Stomach (tissue), 9 donors: Measurements from ENCODE around the gene MOK. TPM values are rescaled to one million over a fixed set of nuclear protein-coding genes. Genes with fewer than 3 reads are reported as not detected.
A peak's percentile ranks its signal among the peaks of the same experiment; 100 is the strongest.

Source experiments
- DNase-seq, 2 donors: peaks; one replicate each; pipeline versions ENCODE4 v3.0.0 to v3.0.0-alpha.2; 2013 to 2019
- H3K27ac ChIP-seq, 5 donors: fragments of 200-600 bp in 4 of 5; sonication (generic) in 4 of 5; one replicate each; pipeline ENCODE4 v1.5.1; 2013 to 2019; ENCODE audit warnings: mild to moderate bottlenecking in 1 of 5, moderate library complexity in 1 of 5
- H3K27me3 ChIP-seq, 3 donors: fragments of 200-600 bp; sonication (generic); one replicate each; pipeline ENCODE4 v1.5.1; 2017 to 2019; ENCODE audit warnings: mixed run types in 1 of 3
- H3K36me3 ChIP-seq, 4 donors: fragments of 200-600 bp; sonication (generic); 1 replicate in 3 of 4; 2 replicates in 1 of 4; pipeline ENCODE4 v1.5.1; 2016 to 2019
- H3K4me1 ChIP-seq, 4 donors: fragments of 200-600 bp; sonication (generic); one replicate each; pipeline ENCODE4 v1.5.1; 2016 to 2019
- H3K4me3 ChIP-seq, 4 donors: fragments of 200-600 bp; sonication (generic) in 3 of 4; one replicate each; pipeline ENCODE4 v1.5.1; 2016 to 2019; ENCODE audit warnings: mild to moderate bottlenecking in 1 of 4
- H3K9me3 ChIP-seq, 4 donors: fragments of 200-600 bp; sonication (generic); one replicate each; pipeline ENCODE4 v1.5.1; 2016 to 2019
- EP300 ChIP-seq: sonication (generic); formaldehyde crosslinking; IDR thresholded peaks from one replicate; pipeline ENCODE4 v1.6.1; 2017; ENCODE audit warnings: antibody characterized with exemption
- POLR2A ChIP-seq, 4 donors: fragments of 450-650 bp; IDR thresholded peaks; one replicate each; pipeline ENCODE4 v1.6.1; 2016; ENCODE audit warnings: antibody characterized with exemption in 4 of 4, control low read depth in 2 of 4, mild to moderate bottlenecking in 1 of 4, moderate library complexity in 1 of 4
- POLR2AphosphoS5 ChIP-seq, 3 donors: sonication (generic); formaldehyde crosslinking; IDR thresholded peaks; one replicate each; pipeline ENCODE4 v1.6.1; 2016; ENCODE audit warnings: antibody characterized with exemption in 3 of 3
- WGBS, 5 donors: extraction: QIAGEN DNeasy Blood & Tissue Kit in 3 of 5; methylation state at CpG; one replicate each; pipeline versions ENCODE4 v1.1.5 to v1.1.7; 2013 to 2018; 5-methylcytosine and 5-hydroxymethylcytosine counted together
- intact Hi-C: fragments of 100-400 bp; cut with DNase I; formaldehyde crosslinking; loops from one replicate; pipeline ENCODE4 v1.15.1; 2023; ENCODE audit warnings: low total_unique reads
- polyA plus RNA-seq, 3 donors: library from polyadenylated mRNA; stranded (reverse); fragments of 200-250 nt; gene quantifications; one replicate each; pipeline ENCODE4 v1.2.3, GENCODE V29; 2013
- total RNA-seq, 5 donors: library from RNA; depleted of rRNA; stranded (reverse); fragments of >200 nt; gene quantifications; one replicate each; pipeline versions ENCODE4 v1.1.0 to v1.2.3, GENCODE V29; 2014 to 2016
- TF ChIP-seq, protein P1 (sequence below), 7 experiments: fragments of 450-650 bp in 4 of 7; fragments of 200-600 bp in 3 of 7; sonication (generic) in 3 of 7; IDR thresholded peaks; one replicate each; pipeline ENCODE4 v1.5.1; 2016 to 2019; ENCODE audit warnings: antibody characterized with exemption in 7 of 7, control low read depth in 2 of 7, mild to moderate bottlenecking in 1 of 7
- donor health status: healthy with polysubstance abuse.
- donor health status: Bipolar disorder and iron deficiency.
- donor health status: healthy.

MOK gene
- total and polyA plus RNA-seq, 8 donors, result 4.2 to 46.9 (median 12.6) TPM

DNA sequence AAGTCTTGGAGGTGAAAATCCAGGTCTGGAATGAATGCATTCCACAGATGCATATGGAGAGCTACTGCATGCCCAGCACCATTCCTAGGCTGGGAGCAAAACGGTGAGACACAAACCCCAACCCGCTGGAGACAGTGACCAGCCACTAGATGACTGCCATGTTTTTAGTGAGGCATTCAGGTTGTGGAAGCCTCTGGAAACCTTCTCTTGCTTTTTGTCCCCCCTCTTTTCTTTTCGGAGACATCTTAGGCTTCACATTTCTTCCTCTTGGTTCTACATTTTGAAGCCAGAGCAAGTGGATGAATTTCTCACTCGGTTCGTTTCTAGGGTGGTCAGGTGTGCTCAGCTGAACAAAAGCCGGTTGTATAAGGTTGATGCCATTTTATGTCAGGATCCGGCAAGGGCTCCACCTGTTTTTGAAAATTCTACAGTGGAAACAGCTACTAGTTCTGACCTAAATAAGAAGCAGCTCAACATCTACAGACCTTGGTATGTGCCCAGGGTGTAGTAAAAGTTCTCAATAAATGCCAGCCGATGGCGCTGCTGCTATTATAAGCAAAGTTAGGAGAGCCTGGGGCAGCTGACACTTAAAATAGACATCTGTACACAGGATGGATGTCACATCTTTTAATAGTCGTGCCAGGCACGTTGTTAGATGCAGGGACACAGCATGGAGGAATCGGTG, 12.7 kb upstream of the MOK start:
- TF ChIP-seq POLR2A (IDR thresholded peaks at IDR 0.05) (no peak), POLR2AphosphoS5 (IDR thresholded peaks at IDR 0.05) (no peak), EP300 (no peak)
- TF ChIP-seq, protein P1, sequence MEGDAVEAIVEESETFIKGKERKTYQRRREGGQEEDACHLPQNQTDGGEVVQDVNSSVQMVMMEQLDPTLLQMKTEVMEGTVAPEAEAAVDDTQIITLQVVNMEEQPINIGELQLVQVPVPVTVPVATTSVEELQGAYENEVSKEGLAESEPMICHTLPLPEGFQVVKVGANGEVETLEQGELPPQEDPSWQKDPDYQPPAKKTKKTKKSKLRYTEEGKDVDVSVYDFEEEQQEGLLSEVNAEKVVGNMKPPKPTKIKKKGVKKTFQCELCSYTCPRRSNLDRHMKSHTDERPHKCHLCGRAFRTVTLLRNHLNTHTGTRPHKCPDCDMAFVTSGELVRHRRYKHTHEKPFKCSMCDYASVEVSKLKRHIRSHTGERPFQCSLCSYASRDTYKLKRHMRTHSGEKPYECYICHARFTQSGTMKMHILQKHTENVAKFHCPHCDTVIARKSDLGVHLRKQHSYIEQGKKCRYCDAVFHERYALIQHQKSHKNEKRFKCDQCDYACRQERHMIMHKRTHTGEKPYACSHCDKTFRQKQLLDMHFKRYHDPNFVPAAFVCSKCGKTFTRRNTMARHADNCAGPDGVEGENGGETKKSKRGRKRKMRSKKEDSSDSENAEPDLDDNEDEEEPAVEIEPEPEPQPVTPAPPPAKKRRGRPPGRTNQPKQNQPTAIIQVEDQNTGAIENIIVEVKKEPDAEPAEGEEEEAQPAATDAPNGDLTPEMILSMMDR (IDR thresholded peaks at IDR 0.05), result no peak
- H3K4me1 ChIP-seq, result peaks cover 21 to 61% (median 54%) of the 10 kb centered on the region in 4 donors
- intact Hi-C loops, result no loop called here

DNA sequence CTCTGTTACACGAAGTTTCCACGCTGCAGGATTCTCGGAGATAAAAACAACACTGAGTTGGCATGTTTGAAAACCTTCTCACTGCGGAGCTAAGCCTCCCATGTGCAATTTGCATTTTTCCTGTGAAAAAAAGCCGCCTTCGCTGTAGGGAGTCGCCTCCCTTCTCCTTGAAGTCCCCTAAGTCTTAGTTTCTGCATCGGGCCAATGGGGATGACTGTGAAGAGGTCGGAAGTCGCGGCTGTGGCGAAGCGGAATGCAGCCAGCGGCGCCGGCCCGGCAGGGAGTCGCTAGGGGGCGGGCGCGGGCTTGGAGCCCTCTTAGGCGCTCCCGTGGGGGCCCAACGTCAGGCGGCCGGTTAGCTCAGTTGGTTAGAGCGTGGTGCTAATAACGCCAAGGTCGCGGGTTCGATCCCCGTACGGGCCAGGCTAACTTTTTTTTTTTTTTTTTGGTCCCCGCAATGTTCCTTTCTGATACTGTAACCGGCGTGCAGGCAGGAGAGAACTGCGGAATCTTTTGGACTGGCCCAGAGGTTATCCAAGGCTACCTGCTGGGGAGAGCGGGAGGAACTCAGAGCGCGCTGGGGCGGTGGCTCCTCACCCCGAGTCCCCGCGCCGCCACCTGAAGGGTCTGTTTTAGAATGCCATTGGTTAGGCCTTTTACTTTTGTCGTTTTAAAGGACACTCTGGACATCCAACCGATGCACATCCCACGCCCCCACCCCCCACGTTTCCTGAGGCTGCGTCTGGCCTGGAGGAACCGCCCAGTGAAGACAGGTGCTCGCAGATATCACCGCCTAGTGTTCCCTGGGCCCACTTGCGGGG, 12.0 kb upstream of the MOK start:
- H3K27me3 ChIP-seq, result no peaks in the 10 kb centered on the region
- peak in 2 of 3 donors; percentile 38 to 66 for TF ChIP-seq POLR2AphosphoS5 (IDR thresholded peaks at IDR 0.05)
- TF ChIP-seq, protein P1 (IDR thresholded peaks at IDR 0.05), result peak in 5 of 7 experiments; percentile 75 to 90 (median 79)
- TF ChIP-seq POLR2A (IDR thresholded peaks at IDR 0.05), result no peak
- H3K4me3 ChIP-seq, result peak overlapping the region; percentile 49 to 54 (median 52)
- H3K36me3 ChIP-seq, result no peaks in the 10 kb centered on the region
- H3K9me3 ChIP-seq, result no peaks in the 10 kb centered on the region
- H3K4me1 ChIP-seq, result peaks cover 21 to 61% (median 54%) of the 10 kb centered on the region in 4 donors
- DNase-seq, result peak; percentile 96 to 97
- 1 to 2% (median 1%) methylated on average over 47 to 54 of the region's 54 CpGs for WGBS, 5 donors
- H3K27ac ChIP-seq, result peak overlapping the region; percentile 77 to 98 (median 85)
- intact Hi-C loops, result no loop called here

More for the DNA sequence above, 12.7 kb upstream of the MOK start:
- Histone ChIP-seq H3K4me3 (peak overlapping the region; percentile 49 to 54 (median 52)), H3K27ac (peak overlapping the region; percentile 77 to 98 (median 85)), H3K36me3 (no peaks in the 10 kb centered on the region), H3K9me3 (no peaks in the 10 kb centered on the region), H3K27me3 (no peaks in the 10 kb centered on the region)
- WGBS, 5 donors, result 50 to 59% (median 57%) methylated on average over 12 of the region's 12 CpGs
- DNase-seq, result peak in 1 of 2 donors; percentile 48

DNA sequence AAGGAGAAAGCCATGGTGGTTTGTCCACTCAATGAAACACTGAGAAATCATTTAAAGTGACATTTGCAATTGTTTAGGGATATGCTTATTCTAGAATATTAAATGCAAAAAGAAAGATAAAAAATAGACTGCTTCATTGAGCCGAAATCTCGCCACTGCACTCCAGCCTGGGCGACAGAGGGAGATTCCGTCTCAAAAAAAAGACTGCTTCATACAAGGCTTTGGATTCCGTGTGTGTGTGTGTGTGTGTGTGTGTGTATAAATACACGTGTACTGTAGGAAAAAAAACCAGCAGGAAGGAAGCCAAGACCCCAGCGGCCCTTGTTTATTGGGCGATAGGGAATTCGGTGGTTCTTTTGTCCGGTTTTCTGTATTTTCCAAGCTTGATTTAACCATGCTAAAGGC, 11.4 kb upstream of the MOK start:
- Histone ChIP-seq H3K4me3 (peak overlapping the region; percentile 49 to 54 (median 52)), H3K27me3 (no peaks in the 10 kb centered on the region), H3K4me1 (peaks cover 21 to 59% (median 52%) of the 10 kb centered on the region in 4 donors), H3K9me3 (no peaks in the 10 kb centered on the region), H3K27ac (peak overlapping the region; percentile 34 to 98 (median 85)), H3K36me3 (no peaks in the 10 kb centered on the region)
- no peak for TF ChIP-seq POLR2A (IDR thresholded peaks at IDR 0.05)
- TF ChIP-seq, protein P1 (IDR thresholded peaks at IDR 0.05), result no peak
- no peak for TF ChIP-seq EP300
- TF ChIP-seq POLR2AphosphoS5 (IDR thresholded peaks at IDR 0.05), result no peak
- intact Hi-C loops, result no loop called here
- peak in 1 of 2 donors; percentile 86 for DNase-seq
- WGBS, 5 donors, result 2 to 6% (median 2%) methylated on average over 10 of the region's 10 CpGs

DNA sequence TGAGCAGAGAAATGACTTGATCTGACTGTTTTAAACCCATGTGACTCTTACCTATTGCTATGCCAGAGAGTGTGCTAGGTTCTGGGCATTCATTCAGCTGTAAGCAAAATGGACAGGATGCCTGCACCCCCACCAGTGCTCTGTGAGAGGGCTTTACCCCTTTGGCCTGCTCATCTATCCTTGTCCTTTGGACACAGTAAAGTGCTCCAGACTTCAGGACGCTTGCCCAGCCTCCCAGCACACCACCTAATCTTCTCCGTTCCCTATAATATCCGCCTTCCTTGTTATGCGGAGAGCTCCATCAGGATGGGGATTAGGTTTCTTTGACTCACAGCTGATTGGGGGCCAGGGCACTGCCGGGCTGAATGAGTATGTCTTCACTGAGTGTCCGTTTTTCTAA, 10.2 kb upstream of the MOK start:
- no peaks in the 10 kb centered on the region for H3K9me3 ChIP-seq
- no peaks in the 10 kb centered on the region for H3K27me3 ChIP-seq
- peaks cover 10 to 47% (median 40%) of the 10 kb centered on the region in 4 donors for H3K4me1 ChIP-seq
- WGBS, 5 donors, result 89 to 95% (median 92%) methylated on average over 6 of the region's 6 CpGs
- no peak overlapping the region for H3K27ac ChIP-seq
- no peak for DNase-seq
- no peak overlapping the region for H3K4me3 ChIP-seq
- TF ChIP-seq POLR2A (IDR thresholded peaks at IDR 0.05) (no peak), POLR2AphosphoS5 (IDR thresholded peaks at IDR 0.05) (no peak), EP300 (no peak)
- TF ChIP-seq, protein P1 (IDR thresholded peaks at IDR 0.05), result no peak
- H3K36me3 ChIP-seq, result no peaks in the 10 kb centered on the region
- intact Hi-C loops, result no loop called here
